NOMO-1 treated with dmso at 0.1 percent for 144 hours (cell line): ENCODE measurements around the gene TRIM9.
A peak's percentile ranks its signal among the peaks of the same experiment; 100 is the strongest.

Source experiments
- DNase-seq: peaks from one replicate; lab custom pipeline; 2025; ENCODE audit not compliant: unreplicated experiment; lab: John Stamatoyannopoulos, UW

TRIM9 gene

DNA sequence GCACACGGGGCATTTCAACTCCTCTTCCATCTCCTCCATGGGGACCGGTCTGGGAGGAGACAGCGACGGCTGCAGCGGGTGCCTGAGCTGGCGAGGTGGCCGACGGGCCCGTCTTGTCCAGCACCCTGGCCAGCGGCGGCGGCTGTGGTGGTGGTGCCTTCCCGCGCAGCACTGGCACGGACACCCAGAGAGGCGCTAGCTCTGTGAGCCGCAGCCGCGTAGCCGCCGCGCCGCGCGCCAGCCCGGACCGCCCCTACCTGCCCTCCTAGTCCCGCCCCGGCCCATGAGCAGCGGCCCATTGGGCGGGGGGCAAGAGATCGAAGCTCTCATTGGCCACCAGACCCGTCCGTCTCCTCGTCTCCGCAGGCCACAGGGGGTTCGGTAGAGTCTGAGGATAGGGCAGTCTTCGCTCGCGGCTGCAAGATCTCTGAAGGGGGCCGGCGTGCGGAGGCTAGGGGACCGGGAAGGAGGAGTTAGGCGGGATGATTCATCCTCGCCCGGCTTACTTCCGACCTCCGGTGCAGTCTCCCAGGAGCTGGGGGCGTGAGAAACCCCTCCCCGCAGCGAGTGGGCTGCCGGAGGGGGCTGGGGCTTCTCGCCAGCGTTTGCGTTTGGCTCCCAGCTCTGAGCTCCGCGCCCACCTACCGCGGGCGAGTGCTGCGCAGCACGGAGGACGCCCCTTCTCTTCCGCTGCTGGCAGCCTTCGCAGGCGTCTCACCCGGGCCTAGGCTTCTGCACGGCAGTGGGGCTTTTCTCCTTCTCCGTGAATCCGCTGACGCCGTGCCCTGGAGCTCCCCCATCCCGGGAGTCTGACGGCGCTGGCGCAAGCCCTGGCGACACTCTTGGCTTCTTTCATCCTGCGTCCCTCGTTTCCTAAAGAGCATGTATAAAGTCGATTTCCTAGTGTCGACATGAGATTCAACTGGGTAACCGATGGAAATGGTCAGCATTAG, at the start of gene TRIM9:
Gene TRIM9, minus strand, starts transcription at position 205 of the 953 bp plus-strand sequence. Its CDS starts 166 bp downstream, at position 39.
- peak; percentile 95 for DNase-seq

DNA sequence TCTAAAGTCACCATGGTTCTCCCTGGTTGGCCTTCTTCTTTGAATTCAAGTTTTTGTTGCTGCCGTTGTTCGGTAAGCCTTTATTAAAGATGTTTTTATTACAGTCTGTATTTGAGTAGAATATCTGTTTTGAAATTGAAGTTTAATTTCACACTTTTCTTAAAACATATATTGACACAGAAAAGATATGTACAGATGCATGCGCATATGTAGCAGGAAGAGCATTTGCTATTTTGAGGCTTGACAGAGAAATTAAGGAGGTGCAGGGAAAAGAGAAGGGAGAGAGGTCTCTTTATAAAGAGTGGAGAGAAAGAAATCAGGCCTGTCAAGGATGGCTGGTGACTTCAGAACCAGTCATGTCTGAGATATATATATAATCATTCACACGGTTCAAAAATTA, 46.0 kb upstream of the TRIM9 start:
- no peak for DNase-seq

DNA sequence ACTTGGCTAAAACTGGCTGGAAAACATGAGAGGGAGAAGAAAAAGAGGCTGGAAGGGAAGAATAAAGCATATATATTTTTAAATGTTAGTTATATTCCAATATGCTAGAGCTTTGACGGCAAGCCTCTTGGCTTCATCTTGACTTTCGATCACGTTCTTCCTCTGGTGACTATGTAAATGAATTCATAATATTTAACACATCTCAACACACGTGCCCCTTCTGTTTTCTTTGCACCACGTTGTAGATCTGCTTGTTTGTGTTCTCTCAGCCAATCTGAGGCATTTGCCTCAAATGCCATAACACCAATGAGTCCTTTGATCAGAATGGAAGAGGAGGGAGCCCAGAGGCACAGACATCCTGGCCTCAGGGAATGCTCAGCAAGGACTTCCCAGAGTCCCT, 45.4 kb upstream of the TRIM9 start:
- no peak for DNase-seq

DNA sequence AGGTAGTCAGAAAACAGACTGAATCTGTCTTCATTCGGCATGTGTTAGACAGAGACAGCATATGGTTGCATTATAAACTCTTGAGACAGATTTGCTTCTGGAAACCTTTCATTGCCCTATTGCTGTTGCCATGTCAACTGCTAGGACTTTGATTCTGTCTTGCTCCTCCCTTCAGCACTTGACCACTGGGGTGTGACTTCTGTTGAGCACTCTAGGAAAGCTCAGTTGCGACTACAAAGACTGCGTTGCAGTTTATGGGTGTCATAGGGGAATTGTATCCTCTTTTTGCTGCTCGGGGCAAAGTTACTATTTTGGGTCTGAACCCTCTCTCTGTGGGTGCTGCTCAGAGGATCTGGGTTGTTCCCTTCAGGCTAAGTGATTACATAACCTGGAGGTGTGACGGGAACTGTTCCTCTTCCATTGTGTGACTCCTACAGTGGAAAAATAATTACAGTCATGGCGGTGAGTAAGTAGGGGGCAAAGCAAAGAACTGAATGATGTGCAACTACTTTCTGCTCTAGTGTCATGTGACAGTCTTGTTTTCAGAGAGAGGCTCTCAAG, 44.3 kb upstream of the TRIM9 start:
- DNase-seq, result no peak

DNA sequence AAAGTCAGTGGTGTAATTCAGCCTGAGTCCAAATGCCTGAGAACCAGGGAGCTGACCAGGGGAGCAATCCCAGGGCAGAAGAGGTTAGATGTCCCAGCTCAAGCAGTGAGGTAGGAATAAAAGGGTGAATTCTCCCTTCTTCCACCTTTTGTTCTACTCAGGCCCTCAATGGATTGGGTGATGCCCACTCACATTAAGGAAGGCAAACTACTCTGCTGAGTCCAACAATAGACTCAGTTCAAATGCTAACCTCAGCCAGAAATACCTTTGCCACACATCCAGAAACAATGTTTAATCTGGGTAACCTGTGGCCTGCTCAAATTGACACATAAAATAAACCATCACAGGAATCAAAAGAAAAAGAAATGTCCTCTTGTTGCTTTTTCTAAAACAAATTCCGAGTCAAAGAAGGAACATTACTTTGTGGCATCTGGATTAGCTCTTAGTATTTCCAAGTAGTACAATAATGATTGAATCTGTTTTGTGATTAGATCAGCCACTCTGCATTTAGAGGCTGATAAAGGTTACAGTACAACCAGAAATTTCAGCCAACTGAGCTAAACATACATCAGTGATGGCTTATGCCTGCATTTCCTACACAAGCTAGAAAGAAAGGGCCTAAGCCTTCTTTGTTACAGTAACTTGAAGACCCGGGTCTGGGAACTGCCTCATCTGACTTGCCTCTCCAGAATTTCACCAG, 43.6 kb upstream of the TRIM9 start:
- no peak for DNase-seq

DNA sequence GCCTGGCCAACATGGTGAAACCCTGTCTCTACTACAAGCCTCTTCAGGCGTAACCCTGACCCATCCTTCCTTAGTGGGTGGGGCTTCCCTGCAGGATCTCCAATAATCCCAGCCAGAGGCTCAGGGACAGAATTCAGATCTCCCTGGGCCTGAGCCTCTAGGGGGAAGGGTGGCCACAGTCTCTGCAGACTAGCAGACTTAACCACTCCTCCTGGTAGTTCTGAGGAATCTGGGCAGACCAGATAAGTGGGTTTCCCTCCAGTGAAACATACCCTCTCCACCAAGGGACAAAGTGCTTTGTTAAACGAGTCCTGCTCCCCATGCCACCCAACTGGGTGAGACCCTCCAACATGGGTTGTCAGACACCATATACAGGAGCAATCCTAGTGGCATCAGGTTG, 36.6 kb upstream of the TRIM9 start:
- no peak for DNase-seq

DNA sequence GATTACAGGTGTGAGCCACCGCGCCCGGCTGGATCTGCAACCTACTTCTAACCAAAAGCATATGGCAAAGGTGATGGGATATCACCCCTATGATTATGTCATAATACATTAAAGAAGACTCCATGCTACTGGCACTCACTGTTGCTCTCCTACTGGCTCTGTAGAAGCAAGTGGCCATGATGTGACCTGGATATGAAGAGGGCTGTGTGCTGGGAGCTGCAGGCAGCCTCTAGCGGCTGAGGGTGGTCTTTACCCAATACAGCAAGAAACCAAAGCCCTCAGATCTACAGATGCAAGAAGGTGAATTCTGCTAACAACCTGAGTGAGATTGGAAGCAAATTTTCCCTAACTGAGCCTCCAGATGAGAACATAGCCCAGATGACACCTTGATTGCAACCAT, 34.2 kb upstream of the TRIM9 start:
- no peak for DNase-seq

DNA sequence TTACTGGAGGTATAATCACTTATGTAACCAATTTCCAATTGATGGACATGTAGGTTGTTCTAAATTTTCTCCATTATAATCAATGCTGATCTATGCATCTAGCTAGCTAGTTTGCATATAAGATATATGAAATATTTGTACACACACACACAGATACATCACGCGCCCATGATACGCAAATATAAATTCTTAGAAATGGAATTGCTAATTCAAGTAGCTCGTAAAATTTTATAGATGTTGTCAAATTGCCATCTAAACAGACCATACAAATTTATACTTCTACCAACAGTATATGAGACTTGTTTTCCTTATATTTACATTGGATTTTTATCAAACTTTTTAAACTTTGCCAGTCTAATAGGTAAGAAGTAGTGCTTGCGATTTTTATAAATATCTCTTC, 29.1 kb upstream of the TRIM9 start:
- no peak for DNase-seq

DNA sequence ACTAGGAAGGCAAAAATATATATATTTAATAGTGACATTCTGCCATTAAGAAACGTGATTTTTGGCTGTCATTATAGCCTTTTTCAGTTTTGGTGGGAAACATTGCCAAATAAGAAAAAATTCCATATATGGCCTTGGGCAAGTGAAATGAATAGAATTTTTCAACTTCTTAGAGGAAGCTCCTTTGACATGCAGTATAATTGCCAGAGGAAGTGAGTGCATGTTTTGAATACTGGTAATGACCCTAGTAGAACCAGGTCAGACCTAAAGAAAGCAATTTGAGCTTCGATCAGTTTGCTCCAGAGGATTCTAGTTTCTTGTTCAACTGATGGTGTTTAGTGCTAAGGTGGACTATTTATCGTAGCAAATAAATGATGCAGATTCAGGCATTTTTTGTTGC, 26.2 kb upstream of the TRIM9 start:
- DNase-seq, result peak; percentile 48

DNA sequence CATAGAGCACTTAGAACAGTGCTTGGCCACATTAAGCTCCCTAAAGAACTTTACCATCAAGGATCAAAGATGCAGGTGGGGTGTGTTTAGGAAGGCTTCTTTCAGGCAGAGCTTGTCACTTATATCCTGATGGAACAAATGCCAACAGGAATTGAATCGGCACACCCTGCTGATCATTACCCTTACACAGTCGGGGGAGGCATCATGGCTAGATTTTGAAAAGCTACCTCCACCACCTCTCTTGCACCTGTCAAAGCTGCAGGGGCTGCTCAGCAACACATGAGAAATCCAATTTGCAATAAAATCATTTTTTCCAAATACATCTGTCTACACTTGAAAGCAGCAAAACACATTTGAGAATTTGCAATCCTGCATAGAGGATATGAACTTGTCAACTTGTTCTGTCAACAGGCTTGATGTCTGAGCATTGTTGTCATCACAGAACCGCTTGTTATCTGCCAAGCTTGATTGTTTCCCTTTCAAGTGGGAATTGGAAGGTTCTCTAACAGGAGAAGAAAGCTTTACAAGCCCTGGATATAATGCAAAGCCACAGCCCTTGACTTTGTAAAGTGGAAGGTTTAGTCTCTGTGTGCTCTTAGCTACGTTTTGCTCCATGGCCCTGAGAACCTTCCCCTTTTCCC, 24.6 kb upstream of the TRIM9 start:
- DNase-seq, result no peak

DNA sequence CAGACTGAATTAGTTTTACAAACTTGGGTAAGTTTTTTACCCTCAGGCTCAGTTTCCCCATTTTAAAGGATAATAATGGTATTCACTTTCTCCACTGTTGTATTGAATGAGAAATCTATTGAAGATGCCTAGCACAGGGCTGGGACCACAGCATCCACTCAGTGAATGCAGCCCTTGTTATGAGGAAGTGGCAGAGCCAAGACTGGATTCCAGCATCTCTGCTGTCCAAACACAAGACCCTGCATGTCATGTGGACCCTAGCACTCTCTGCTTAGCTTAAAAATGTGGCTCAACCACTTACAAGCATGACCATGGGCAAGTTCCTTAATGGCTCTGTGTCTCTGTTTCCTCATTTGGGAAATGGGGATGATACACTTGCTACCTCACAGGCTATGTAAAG, 24.1 kb upstream of the TRIM9 start:
- DNase-seq, result no peak

DNA sequence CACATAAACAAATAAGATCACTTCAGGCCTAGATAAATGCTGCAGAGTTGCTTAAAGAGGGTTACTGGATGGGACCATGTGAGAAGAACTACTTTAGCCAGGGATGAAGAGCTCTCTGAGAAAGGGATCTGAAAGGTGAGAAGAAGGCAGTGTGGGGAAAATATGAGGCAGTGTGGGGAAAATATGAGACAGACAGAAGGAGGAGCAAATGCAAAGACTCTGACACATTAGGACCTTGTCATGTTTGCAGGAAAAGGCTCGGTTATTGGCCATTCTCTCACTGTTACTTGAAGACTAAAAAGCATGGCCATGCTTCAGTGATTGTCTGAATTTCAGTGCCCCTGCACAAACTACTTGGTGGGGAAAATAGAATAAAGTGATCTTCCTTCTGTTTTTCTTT, 22.7 kb upstream of the TRIM9 start:
- DNase-seq, result no peak

DNA sequence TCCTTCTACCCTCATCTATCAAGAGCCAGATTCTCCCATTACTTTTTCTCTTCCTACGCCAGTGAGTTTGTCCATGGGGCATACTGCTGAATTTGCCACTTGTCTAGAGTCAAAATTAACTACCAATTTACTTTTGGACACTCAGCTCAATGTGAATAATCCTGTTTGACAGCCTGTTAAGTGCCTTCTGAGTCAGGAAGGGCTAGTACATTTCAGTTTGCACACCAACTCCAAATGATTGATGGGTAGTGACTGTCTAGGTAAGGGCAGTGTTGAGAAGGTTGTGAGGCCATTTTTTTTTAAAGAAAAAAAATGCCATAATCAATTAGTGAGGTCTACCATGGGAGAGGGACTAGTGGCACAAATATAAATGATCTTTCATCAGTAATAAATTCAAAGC, 21.8 kb upstream of the TRIM9 start:
- DNase-seq, result no peak

DNA sequence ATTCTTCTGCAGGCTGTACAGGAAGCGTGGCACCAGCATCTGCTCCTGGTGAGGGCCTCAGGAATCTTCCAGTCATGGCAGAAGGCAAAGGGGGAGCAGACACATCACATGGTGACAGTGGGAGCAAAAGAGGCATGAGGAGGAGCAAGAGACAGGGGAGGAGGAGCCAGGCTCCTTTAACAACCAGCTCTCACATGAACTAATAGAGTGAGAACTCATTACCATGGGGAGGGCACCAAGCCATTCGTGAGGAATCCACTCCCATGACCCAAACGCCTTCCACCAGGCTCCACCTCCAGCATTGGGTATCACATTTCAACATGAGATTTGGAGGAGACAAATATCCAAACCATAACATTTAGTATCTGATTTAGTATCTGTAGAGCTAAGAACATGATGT, 14.7 kb upstream of the TRIM9 start:
- DNase-seq, result no peak

DNA sequence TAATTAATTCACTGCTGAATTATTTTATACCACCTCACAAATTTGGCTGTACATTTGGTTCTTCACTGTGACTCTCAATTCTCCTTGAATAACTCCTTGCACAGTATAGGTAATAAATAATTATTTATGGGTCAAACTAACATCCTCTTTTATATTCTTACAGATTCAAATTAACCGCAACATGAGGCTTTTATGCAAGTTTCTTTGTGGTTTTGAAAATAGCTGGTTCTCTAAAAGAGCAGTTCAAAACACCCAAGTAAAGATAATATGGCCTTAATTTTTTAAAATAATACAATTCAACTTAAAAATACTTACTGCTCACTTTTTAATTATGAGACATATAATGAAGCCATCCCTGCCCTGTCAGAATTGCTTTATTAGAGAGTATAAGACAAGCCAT, 12.9 kb upstream of the TRIM9 start:
- no peak for DNase-seq

DNA sequence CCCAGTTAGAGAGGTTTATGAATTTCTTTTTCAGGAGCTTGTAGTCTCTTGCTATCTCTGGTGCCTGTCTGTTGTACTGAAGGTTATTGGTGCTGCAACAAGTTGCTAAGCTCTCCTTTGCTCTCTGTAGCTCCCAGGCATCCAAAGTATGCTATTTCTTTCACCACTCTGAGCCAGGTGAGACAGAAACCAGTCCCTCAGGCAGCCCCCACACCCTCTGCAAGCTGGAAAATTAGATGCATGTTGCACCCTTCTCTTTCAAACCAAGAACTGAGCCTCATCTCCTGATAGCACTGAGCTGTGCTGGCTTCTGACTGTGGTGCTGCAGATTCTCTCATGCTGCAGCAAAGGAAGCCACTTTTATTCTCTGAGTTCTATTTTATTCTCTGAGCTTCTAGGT, 9.6 kb upstream of the TRIM9 start:
- no peak for DNase-seq

DNA sequence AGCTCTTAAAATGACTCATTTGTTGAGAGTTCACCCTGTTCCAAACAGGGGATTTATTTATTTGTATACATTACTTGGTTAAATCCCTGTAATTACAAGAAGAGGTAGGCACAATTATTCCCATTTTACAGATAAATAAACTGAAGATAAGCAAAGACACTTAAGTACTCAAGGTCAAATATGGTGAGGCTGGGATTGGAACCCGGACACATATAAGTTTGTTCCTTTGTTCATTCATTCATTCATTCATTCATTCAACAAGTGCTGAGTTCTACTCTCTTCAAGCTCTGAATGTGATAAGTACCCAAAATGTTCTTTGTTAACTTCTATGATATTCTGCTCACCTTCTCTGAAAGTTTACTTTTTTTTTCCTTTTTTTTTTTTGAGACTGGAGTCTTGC, 2.4 kb upstream of the TRIM9 start:
- DNase-seq, result no peak

DNA sequence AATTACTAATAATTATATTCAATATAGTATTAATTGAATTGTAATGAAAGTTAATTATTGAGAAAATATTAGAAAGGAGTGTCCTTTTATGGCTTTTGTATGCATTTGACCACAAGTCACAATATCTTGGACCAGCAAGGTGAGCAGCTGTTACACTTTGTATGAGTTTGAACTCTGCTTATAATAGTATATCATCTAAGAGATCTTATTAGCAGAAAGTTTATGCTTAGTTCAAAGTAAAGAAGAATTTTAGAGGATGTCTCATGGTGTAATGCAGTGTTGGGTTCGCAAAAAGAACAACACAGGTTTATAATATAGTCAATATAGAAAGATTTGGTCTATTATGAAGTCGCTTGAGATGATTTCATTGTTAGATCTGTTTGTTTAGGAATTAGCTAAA, 2.0 kb upstream of the TRIM9 start:
- DNase-seq, result no peak

DNA sequence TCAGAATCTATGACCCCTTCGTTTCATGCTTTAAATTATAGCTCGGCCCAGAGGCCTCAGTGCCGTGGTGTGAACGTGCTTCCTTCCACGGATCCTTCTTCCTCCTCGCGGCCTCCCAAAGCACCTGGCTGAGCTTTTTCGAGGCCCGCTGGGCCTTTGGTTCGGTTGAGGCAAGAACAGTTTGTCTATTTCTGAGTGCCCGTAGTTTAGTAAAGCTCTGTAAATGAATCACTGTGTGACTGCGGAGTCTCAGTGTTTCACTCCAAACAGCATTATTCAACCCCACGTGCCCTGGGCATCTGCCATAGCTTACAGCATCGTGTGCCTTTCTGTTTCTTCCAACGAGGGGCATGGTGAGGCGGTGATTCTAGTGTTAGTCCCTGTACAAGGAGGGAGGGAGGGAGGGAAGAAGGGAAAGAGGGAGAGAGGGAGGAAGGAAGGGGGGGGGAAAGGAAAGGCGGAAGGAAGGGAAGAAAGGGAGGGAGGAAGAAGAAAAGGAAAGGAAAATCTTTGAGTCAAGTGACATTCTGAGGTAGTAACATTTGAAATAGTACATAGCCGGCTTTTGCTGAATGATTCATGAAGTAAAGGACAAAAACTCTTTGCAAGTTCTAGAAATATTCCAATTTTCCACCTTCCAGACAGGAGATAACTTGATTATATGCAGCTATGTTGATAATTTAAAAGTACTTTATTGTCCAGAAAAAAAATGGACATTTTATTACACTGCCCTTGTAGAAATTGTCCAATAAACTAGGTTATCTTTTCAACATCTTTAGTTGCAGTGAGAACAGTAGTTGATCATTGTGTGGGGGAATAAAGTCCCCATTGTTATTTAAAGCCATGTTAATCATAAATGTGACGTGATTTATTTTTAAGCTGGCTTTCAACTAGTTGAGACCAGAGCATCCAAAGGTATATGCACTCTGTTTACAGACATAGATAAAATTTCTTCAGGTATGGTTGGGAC, 1.2 kb upstream of the TRIM9 start:
- no peak for DNase-seq

DNA sequence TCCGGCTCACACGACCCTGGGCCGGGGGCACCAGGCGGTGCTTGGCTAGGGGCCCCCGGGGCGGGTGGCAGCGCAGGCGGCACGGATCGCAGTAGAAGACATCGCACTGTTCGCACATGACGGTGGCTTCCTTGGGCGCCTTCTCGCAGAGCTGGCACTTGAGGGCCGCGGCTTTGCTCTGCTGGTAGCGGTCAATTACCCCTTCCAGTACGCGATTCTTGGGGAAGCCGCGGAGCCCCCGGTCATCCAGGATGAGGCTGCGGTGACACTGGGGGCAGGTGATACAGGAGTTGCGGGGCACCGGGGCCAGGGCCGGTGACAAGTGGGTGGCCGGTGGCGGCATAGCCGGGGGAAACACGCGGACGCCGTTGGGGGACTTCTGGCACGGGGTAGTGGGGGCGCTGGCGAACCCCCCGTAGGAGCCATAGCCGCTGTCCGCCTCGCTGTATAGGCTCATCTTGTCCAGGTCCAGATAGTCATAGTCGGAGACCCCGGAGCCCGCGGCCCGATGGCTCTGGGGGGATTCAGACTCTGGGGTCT, 553 bp downstream of the TRIM9 start:
- DNase-seq, result no peak
